Dermis blood vessel endothelial cell (primary cell): Measurements from ENCODE around the gene ETFB. TPM values are rescaled to one million over a fixed set of nuclear protein-coding genes. Genes with fewer than 3 reads are reported as not detected.

Source experiments
- DNase-seq: peaks from one replicate; pipeline ENCODE4 v3.0.0; 2010
- total RNA-seq: library from RNA; depleted of rRNA; stranded (reverse); fragments of >200 nt; gene quantifications from 2 replicates; pipeline ENCODE4 v1.2.3, GENCODE V29; 2014

The ETFB gene
- total RNA-seq, 1 donor from 2014 or later, result 98.5 TPM

- no peak for DNase-seq
These were observed 14.8 kb downstream of the ETFB start for GRCh38 chr19:51351266-51351990.

- DNase-seq, result no peak
These were observed 18.8 kb downstream of the ETFB start for GRCh38 chr19:51347209-51347928.

DNA sequence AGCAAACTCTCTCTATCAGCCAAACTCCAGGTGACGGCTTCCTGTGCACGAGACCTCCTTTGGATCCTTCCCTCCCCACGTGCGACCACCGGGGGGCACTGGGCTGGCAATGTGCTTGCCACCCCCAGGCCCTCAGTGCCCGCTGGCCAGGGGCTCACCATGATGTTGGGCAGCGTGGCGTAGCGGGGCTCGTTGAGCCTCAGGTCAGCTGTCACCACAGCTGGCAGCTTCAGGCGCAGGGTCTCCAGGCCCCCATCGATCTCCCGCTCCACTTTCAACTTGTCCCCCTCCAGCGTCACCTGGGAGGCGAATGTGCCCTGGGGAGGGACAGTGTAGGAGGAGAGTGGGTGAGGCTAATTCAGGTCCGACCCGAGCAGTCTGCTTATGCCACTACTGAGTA lies 19.4 kb downstream of the ETFB start:
- DNase-seq, result no peak

- no peak for DNase-seq
These were observed 21.0 kb downstream of the ETFB start for GRCh38 chr19:51345076-51345620.

- no peak for DNase-seq
These were observed 23.3 kb downstream of the ETFB start for GRCh38 chr19:51342631-51343569.

DNA sequence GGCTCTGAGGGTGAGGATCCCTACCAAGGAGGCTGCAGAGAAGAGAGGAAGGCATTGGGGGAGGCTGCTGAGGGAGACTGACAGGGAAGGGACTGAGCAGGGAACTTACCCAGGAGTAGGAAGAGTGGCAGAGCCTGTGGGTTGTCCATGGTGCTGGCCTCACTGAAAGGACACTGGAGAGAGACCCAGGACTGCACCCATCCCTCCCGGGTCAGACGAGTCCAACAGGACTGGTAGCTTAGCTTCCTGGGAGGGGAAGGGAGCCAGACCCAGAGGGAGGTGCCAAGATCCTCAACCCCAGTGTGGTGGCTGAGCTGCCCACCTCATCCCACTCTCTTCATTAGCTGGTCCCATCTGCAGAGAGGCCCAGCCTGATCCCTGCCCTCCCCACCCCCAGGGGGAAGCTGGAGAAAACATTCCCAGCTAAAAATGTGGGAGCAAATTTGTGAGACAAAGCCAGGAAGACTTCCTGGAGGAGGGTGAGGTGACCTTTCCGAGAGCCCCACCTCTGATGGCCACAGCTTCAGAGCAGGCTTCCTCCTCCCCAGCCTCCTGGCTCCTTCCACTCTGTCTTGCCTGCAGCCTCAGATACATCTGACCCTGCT lies 24.1 kb downstream of the ETFB start, which contains the start of gene VSIG10L:
Gene VSIG10L, minus strand, starts transcription at position 164 of the 605 bp plus-strand sequence. Its CDS starts 15 bp downstream, at position 149.
- DNase-seq, result no peak

- DNase-seq, result no peak
These were observed 25.1 kb downstream of the ETFB start for GRCh38 chr19:51341066-51341465.

DNA sequence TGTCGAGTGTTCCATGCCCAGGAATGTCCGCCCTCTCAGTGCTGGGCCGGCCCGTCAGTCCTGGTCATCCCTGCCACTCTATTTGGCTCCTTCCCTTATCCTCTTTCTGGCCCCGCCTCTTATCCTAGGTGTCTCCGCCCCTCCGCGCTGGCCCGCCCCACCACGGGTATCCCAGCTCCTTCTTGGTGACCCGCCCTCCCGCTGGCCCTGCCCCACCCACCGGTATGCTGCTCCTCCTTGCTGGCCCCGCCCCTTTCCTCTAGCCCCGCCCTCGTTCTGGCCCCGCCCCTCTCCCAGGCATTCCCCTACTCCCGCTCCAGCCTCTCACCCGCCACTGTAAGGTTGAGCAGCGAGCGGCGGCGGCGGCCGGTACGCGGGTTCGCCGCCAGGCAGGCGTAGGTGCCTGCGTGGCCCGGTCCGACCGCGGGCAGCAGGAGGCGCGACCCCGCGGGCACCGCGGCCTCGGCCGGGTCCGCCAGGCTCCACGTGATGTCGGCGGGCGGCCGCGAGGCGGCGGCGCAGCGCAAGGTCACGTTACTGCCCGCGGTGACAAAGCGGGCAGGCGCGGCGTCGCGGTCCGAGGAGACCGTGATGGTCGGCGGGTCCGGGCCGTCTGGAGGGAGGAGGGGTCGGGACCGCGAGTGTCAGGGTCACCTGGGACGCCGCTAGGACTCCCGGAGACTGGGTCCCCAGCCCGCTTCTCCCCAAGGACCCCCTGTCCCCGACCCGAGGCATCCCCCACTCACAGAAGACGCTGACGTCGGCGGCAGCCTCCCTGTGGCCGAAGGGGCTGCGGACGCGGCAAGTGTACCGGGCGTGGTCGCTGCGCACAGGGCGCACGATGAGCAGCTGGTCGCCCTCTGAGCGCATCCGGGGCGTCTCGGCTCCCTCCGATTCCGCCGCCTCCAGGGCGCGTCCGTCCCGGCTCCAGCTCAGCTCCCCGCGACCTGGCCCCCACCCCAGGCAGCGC lies 26.2 kb downstream of the ETFB start:
- DNase-seq, result peak; percentile 98

DNA sequence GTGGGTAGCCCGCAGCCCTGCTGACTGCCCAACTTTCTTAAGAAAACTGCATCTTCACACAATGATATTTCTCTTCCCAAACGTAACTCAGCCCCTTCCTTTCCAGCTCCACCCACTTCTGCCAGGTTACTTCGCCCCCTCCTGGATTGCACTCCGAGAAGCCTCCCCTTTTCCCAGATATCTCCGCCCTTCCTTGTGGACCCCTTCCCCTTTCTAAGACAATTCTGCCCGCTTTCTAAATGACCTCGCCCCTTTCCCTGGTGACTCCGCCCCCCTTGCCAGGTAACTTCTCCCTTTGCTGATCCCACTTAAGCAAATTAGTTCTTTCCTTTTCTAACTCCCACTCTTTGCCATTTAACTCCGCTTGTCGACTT lies 26.9 kb downstream of the ETFB start:
- DNase-seq, result no peak

GRCh38 chr19:51338563-51339312 lies 27.4 kb downstream of the ETFB start:
- DNase-seq, result peak; percentile 84

DNA sequence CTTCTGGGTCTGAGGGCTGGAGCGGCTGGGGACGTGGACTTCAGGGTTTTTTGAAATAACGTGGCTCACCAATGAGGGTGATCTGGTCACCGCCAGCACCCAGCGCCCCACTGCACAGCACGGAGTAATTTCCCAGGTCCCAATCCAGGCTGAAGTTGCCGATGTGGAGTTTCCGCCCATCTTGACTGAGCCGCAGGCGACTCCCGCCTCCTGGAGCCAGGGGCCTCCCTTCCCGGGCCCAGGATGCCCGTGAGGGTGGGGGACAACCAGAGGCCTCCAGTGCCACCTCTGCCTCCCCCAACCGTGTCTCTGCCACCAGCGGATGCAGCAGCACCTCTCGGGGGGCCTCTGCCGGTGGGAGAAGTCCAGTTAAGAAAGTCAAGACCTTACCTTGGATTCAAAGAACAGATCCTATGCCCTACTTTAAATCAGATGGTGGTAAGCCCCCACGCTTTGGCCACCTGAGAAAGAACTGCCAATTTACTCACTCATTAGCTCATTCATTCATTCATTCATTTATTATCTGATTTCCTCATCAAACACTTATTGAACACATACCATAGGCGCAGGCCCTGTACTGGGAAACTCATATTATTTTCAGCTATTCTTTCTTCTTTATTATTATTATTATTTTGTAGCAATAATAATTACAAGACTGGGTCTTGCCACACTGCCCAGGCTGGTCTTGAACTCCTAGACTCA lies 28.2 kb downstream of the ETFB start:
- DNase-seq, result no peak

GRCh38 chr19:51337141-51337860 lies 28.9 kb downstream of the ETFB start:
- DNase-seq, result no peak

DNA sequence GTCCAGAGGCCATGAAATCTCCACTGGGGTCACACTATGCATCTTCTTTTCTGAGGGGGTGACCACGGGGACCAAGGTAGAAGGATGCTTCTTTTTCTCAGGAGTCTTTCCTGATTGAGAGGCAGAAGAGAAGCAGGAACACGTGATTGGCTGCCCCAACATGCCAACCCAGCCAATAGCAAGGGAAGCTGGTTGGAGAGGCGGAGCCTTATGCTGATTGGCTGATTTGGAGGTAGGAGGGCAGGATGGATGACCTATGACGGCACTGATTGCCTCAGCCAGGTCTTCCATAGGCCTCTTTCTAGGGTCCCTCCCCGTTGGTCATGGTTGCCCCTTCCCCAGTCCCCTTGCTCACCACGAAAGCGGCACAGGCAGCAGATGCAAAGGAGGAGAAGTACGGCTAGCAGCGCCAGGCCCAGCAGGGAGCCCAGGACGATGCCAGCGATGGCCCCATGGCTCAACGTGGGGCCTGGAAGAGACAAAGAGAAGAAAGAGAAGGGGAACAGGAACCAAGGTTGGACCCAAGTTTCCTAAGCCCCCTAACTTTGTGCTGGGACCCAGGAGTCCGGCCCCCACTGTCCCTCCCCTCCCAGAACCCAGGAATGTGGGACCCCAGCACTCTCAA lies 32.2 kb downstream of the ETFB start:
- no peak for DNase-seq

DNA sequence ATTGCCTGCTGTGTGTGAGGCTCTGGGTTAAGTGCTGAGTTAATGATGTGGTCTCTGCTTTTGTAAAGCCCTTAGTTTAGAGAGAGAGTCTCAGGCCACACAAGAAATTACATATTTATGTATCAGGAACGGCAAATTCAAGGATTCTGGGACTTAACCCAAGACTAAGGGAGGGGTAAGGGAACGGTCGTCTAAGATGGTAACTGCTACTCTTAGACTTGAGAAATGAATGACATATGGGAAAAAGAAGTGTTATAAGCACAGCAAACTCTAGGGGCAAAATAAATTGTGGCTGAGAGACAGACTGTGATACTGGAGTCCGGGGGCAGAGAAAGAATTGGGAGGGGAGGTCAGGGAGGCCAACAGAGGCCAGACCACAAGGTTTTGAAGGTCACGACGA lies 34.5 kb downstream of the ETFB start:
- no peak for DNase-seq

DNA sequence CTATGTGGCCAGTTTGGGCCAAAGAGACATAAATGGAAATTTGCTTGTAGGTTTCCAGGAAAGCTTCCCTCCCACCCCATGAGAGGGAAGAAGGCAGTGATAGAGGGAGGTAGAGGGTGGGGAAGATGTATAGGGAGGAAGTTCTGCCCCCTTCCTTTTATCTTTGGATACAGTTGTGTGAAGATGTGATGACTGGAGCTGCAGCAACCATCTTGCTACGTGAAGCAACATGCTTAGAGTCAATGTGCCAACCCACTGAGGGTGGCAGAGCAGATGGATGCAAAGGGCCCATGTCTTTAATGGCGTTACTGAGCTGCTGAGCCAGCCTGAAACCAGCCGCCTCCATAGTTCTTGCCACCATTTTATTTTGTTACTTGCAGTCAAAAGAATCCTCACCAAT lies 35.0 kb downstream of the ETFB start:
- DNase-seq, result no peak

- no peak for DNase-seq
These were observed 35.8 kb downstream of the ETFB start for GRCh38 chr19:51330366-51330765.

- no peak for DNase-seq
These were observed 36.8 kb downstream of the ETFB start for GRCh38 chr19:51329411-51329810.
